Kidney capillary endothelial cell (primary cell): Measurements from ENCODE around the gene NCOA3.
"Not testable (repeated sequence)": the region's sequence is repeated elsewhere in the genome, so short reads cannot be mapped to it uniquely, and the experiment has no call there.

Experiments
- DNase-seq: peaks from one replicate; pipeline ENCODE4 v3.0.0-alpha.2; 2018; ENCODE audit warnings: low spot score

NCOA3 gene

GRCh38 chr20:47501482-47502270, at the start of gene NCOA3:
TSS of gene NCOA3 (plus strand) at chr20:47501887. CDS start at chr20:47622248, 120,361 bp downstream.
- DNase-seq: peak; percentile 87

GRCh38 chr20:47452736-47453161, 48.9 kb upstream of the NCOA3 start:
- DNase-seq: no peak

GRCh38 chr20:47453167-47453782, 48.4 kb upstream of the NCOA3 start:
- DNase-seq: peak; percentile 69

- no peak for DNase-seq
Measured at GRCh38 chr20:47454298-47455132, 47.2 kb upstream of the NCOA3 start.

- no peak for DNase-seq
Measured at GRCh38 chr20:47455133-47456040, 46.3 kb upstream of the NCOA3 start.

- DNase-seq: no peak
Measured at GRCh38 chr20:47456041-47456537, 45.6 kb upstream of the NCOA3 start.

- DNase-seq: no peak
Measured at GRCh38 chr20:47456952-47457724, 44.5 kb upstream of the NCOA3 start.

GRCh38 chr20:47458280-47459050, 43.2 kb upstream of the NCOA3 start:
- not testable (repeated sequence) for DNase-seq

- no peak for DNase-seq
Measured at GRCh38 chr20:47459344-47460073, 42.2 kb upstream of the NCOA3 start.

GRCh38 chr20:47460761-47461112, 41.0 kb upstream of the NCOA3 start:
- DNase-seq: not testable (repeated sequence)

GRCh38 chr20:47461120-47461685, 40.5 kb upstream of the NCOA3 start:
- DNase-seq: no peak

- not testable (repeated sequence) for DNase-seq
Measured at GRCh38 chr20:47461906-47462305, 39.8 kb upstream of the NCOA3 start.

- DNase-seq: peak; percentile 14
Measured at GRCh38 chr20:47464380-47465101, 37.1 kb upstream of the NCOA3 start.

GRCh38 chr20:47465335-47466090, 36.2 kb upstream of the NCOA3 start:
- no peak for DNase-seq

GRCh38 chr20:47466213-47466612, 35.5 kb upstream of the NCOA3 start:
- no peak for DNase-seq

- DNase-seq: no peak
Measured at GRCh38 chr20:47466704-47467459, 34.8 kb upstream of the NCOA3 start.
